Vagina (tissue), 2 donors: ENCODE results near the gene ACY1.

Experiments
- CTCF ChIP-seq, 3 experiments: fragments of 450-650 bp in 2 of 3; fragments of 200-600 bp in 1 of 3; sonication (generic) in 1 of 3; IDR thresholded peaks; one replicate each; pipeline ENCODE4 v1.5.1; 2017 to 2019; ENCODE audit warnings: antibody characterized with exemption in 3 of 3, mild to moderate bottlenecking in 2 of 3, moderate library complexity in 2 of 3
- POLR2AphosphoS5 ChIP-seq, 2 donors: sonication (generic); formaldehyde crosslinking; IDR thresholded peaks; one replicate each; pipeline ENCODE4 v1.9.0; 2017; ENCODE audit warnings: antibody characterized with exemption in 2 of 2, mild to moderate bottlenecking in 2 of 2, low read depth in 1 of 2; ENCODE audit not compliant: insufficient read depth in 1 of 2

GRCh38 chr3:51937611-51938450 lies 45.5 kb upstream of the ACY1 start:
- no peak for TF ChIP-seq POLR2AphosphoS5 (IDR thresholded peaks at IDR 0.05; ENCODE audit: insufficient read depth in 1 of 2, low read depth in 1 of 2)
- no peak for TF ChIP-seq CTCF (IDR thresholded peaks at IDR 0.05)
